K562 (cell line): ENCODE measurements around the gene TEX53. TPM values are rescaled to one million over a fixed set of nuclear protein-coding genes. Genes with fewer than 3 reads are reported as not detected.

Experiments used
- ATAC-seq: fragments of 200-7000 bp; cut with Tn5 transposase; 3 replicates; pipeline ENCODE4 v1.9.1; 2020; ENCODE audit warnings: moderate library complexity
- BruUV-seq: library from RNA; stranded (reverse); fragments of 400-500 nt; replicated peaks from 2 replicates; lab custom pipeline; 2021; lab: Mats Ljungman, UMichigan
- CTCF ChIA-PET: fragments of 300-600 bp; formaldehyde crosslinking; extraction: SDS; loops from one replicate; lab custom pipeline; 2021; ENCODE audit warnings: low intra/inter-chr PET ratio; lab: Yijun Ruan, JAX
- POLR2A ChIA-PET: fragments of 300-600, 350-650 bp; sonication (Branson Sonifier 250); formaldehyde crosslinking; extraction: SDS; loops from one replicate; lab custom pipeline; 2021; ENCODE audit warnings: antibody characterized with exemption, inconsistent platforms; lab: Yijun Ruan, JAX
- DNase-seq, 4 experiments: peaks; one replicate each; pipeline versions ENCODE4 v3.0.0 to v3.0.0-alpha.2; 2011 to 2018; ENCODE audit warnings: low spot score in 3 of 4, mixed read lengths in 3 of 4; ENCODE audit errors: extremely low read depth in 1 of 4
- FAIRE-seq: peaks from 2 replicates; lab custom pipeline; 2011; peaks lifted over from hg19 to GRCh38; lab: Jason Lieb, UNC
- H2AFZ ChIP-seq: 2 replicates; pipeline ENCODE4 v1.6.0; 2011; ENCODE audit warnings: low read depth, low read length, control low read depth, inconsistent platforms
- H3K27ac ChIP-seq: fragments of 200-600 bp; 3 replicates; pipeline ENCODE4 v1.8.0; 2011; ENCODE audit warnings: low read depth, mild to moderate bottlenecking, control low read depth, inconsistent platforms, low read length, moderate library complexity, mixed read lengths; ENCODE audit errors: extremely low read depth
- H3K27me3 ChIP-seq, 2 experiments: fragments of 300-600 bp in 1 of 2; 2 replicates in 1 of 2; 3 replicates in 1 of 2; pipeline versions ENCODE4 v1.6.0 to v1.8.0; 2011; ENCODE audit warnings: inconsistent platforms in 2 of 2, low read length in 2 of 2, mild to moderate bottlenecking in 1 of 2, mixed read lengths in 1 of 2, moderate library complexity in 1 of 2; ENCODE audit not compliant: control insufficient read depth in 2 of 2, insufficient read depth in 2 of 2
- H3K36me3 ChIP-seq: fragments of 300-600 bp; 3 replicates; pipeline ENCODE4 v1.8.0; 2011; ENCODE audit warnings: mild to moderate bottlenecking, low read length, inconsistent platforms; ENCODE audit not compliant: control insufficient read depth, insufficient read depth
- H3K4me1 ChIP-seq, 2 experiments: fragments of 200-600 bp in 1 of 2; replicated peaks in 1 of 2; 2 replicates in 1 of 2; 3 replicates in 1 of 2; pipeline versions ENCODE4 v1.5.1 to v1.8.0; 2011; ENCODE audit warnings: inconsistent platforms in 2 of 2, low read length in 2 of 2, mild to moderate bottlenecking in 1 of 2, mixed read lengths in 1 of 2, moderate library complexity in 1 of 2; ENCODE audit not compliant: control insufficient read depth in 2 of 2, insufficient read depth in 2 of 2
- H3K4me2 ChIP-seq: 2 replicates; pipeline ENCODE4 v1.6.1; 2011; ENCODE audit warnings: low read length, control low read depth, inconsistent platforms, mixed read lengths; ENCODE audit not compliant: insufficient read depth
- H3K4me3 ChIP-seq: fragments of 200-600 bp; sonication (generic), shearing (Covaris generic); 2 replicates; pipeline ENCODE4 v1.5.1; 2016; ENCODE audit warnings: control low read depth, inconsistent platforms
- H3K79me2 ChIP-seq: fragments of 200-600 bp; 3 replicates; pipeline ENCODE4 v1.8.0; 2011; ENCODE audit warnings: low read length, inconsistent platforms; ENCODE audit not compliant: control insufficient read depth, insufficient read depth
- H3K9ac ChIP-seq, 2 experiments: 2 replicates each; pipeline versions ENCODE4 v1.6.0 to v1.6.1; 2011; ENCODE audit warnings: low read depth in 2 of 2, low read length in 2 of 2, control low read depth in 1 of 2, inconsistent platforms in 1 of 2, mild to moderate bottlenecking in 1 of 2, mixed read lengths in 1 of 2; ENCODE audit not compliant: insufficient read depth in 1 of 2
- H3K9me1 ChIP-seq: one replicate; pipeline ENCODE4 v1.6.0; 2011; ENCODE audit warnings: inconsistent platforms, mild to moderate bottlenecking, low read length, moderate library complexity; ENCODE audit not compliant: control insufficient read depth, insufficient read depth
- H3K9me3 ChIP-seq: replicated peaks from 2 replicates; pipeline ENCODE4 v1.5.1; 2011; ENCODE audit warnings: low read depth, low read length, inconsistent platforms; ENCODE audit not compliant: control insufficient read depth, insufficient read depth
- H4K20me1 ChIP-seq: replicated peaks from 2 replicates; pipeline ENCODE4 v1.6.1; 2011; ENCODE audit warnings: low read length, inconsistent platforms, mixed read lengths; ENCODE audit not compliant: control insufficient read depth, insufficient read depth
- C11orf30 ChIP-seq: fragments of 450-650 bp; IDR thresholded peaks from 2 replicates; pipeline ENCODE4 v1.6.1; 2016; ENCODE audit warnings: low read depth, mild to moderate bottlenecking
- CREM ChIP-seq: IDR thresholded peaks from 2 replicates; pipeline ENCODE4 v1.6.1; 2014; ENCODE audit warnings: antibody characterized with exemption, low read depth
- GABPB2 ChIP-seq: fragments of 250-450 bp; sonication (Bioruptor Pico); conservative IDR thresholded peaks from 2 replicates; pipeline ENCODE4 v1.5.1; 2021; ENCODE audit warnings: mild to moderate bottlenecking
- GATA2 ChIP-seq: sonication (generic); formaldehyde crosslinking; IDR thresholded peaks from 2 replicates; pipeline ENCODE4 v1.4.0; 2020; ENCODE audit warnings: mild to moderate bottlenecking, missing genetic modification reagents
- MAFF ChIP-seq: IDR thresholded peaks from 2 replicates; pipeline ENCODE4 v1.6.1; 2012; ENCODE audit warnings: low read length, improper control_type of control experiment
- MAFG ChIP-seq: fragments of 450-650 bp; conservative IDR thresholded peaks from 2 replicates; pipeline ENCODE4 v1.6.1; 2016; ENCODE audit warnings: missing genetic modification characterization, missing compliant biosample characterization
- MAFK ChIP-seq: IDR thresholded peaks from 2 replicates; pipeline ENCODE4 v1.6.1; 2011; ENCODE audit warnings: low read length, improper control_type of control experiment
- NFRKB ChIP-seq: fragments of 450-650 bp; IDR thresholded peaks from 2 replicates; pipeline ENCODE4 v1.6.1; 2016; ENCODE audit warnings: low read depth
- RB1 ChIP-seq: fragments of 450-650 bp; IDR thresholded peaks from 2 replicates; pipeline ENCODE4 v1.6.1; 2017; ENCODE audit warnings: low read depth, mild to moderate bottlenecking
- TARDBP ChIP-seq: fragments of 450-650 bp; IDR thresholded peaks from 2 replicates; pipeline ENCODE4 v1.6.1; 2016
- ZFP36 ChIP-seq: fragments of 150-350 bp; IDR thresholded peaks from 2 replicates; pipeline ENCODE4 v1.6.1; 2018; ENCODE audit warnings: low read length, low read depth; ENCODE audit not compliant: partially characterized antibody
- ZNF316 ChIP-seq: fragments of 450-650 bp; IDR thresholded peaks from 2 replicates; pipeline ENCODE4 v1.6.1; 2016
- ZNF436 ChIP-seq: fragments of 250-450, 450-650 bp; sonication (Bioruptor Pico); formaldehyde crosslinking; IDR thresholded peaks from 2 replicates; pipeline ENCODE4 v1.7.0; 2020; ENCODE audit warnings: mild to moderate bottlenecking
- WGBS: fragments of 100-300 bp; shearing (Covaris generic); methylation state at CpG from one replicate; pipeline ENCODE4 v1.1.6; 2016; ENCODE audit warnings: low coverage, mixed read lengths; ENCODE audit not compliant: insufficient coverage; ENCODE audit errors: missing lambda C conversion rate; 5-methylcytosine and 5-hydroxymethylcytosine counted together
- in situ Hi-C: fragments of 300-500 bp; cut with MboI; formaldehyde crosslinking; loops from 4 replicates; pipeline ENCODE4 v1.15.0; 2018; ENCODE audit warnings: inconsistent platforms, mixed read lengths
- intact Hi-C: fragments of 100-400 bp; cut with micrococcal nuclease; formaldehyde crosslinking; loops from 2 replicates; pipeline ENCODE4 v1.14.2; 2022
- polyA plus RNA-seq, 8 experiments: library from polyadenylated mRNA; depleted of rRNA in 4 of 8; stranded (reverse) in 5 of 8; unstranded in 3 of 8; fragments of >200 nt; fragmentation: Nextera tagmentation in 2 of 8; fragmentation: Illumina TruSeq in 1 of 8; extraction: Ambion mirVana in 2 of 8; extraction: Trizol in 1 of 8; gene quantifications; 2 replicates each; pipeline versions ENCODE4 v1.2.1 to v1.2.3, GENCODE V29; 2011 to 2014; ENCODE audit warnings: inconsistent platforms in 1 of 8, missing spikeins in 1 of 8
- total RNA-seq, 7 experiments: library from RNA; depleted of rRNA in 6 of 7; stranded (reverse); fragments of >200 nt in 6 of 7; fragmentation: Illumina TruSeq in 2 of 7; extraction: Trizol in 2 of 7; gene quantifications; 2 replicates each; pipeline versions ENCODE4 v1.2.1 to v1.2.3, GENCODE V29; 2011 to 2021; ENCODE audit warnings: low replicate concordance in 1 of 7

Gene TEX53
- total and polyA plus RNA-seq, 9 of the 15 experiments (the other 6 are each of a cell fraction or from before 2014, with no cell fraction given), result not detected

DNA sequence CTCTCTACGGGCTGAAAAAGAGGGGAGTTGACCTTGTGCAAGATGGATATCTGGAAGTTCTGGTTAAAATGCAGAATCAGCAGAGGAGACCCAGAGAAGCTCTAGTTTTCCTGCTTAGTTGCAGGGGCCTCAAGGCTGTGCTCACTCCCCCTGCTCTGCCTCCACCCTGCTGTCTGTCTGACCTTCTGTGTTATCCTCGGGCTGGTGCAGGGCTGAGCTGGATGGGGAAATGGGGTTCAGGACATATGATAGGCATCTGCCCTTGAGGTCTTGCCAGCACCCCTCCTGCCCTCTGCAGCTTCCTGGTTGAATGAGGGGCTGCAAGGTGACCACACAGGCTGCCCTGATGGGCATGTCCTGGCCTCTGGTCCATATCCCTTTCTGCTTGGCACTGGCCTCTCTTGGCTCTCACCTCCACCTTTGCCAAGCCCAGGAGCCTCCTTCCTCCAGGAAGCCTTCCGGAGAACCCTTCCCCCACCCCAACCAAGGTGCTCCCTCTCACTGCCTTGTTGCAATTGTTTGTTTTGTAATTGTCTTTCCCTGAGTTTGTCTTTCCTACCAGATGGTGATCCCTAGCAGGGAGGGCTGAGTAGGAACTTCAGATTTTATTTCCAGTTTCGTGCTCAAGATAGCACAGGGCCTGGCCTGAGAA lies 45.2 kb downstream of the TEX53 start:
- H2AFZ ChIP-seq, result peak overlapping the region; percentile 97
- no peak for TF ChIP-seq TARDBP
- TF ChIP-seq CREM, result no peak
- peak; percentile 62 for TF ChIP-seq MAFG
- 0 out of 2 replicates have a peak, but pooled peaks have one; percentile 47 for TF ChIP-seq ZNF436 (CRISPR knock-in tag)
- TF ChIP-seq GATA2 (CRISPR knock-in tag), result 0 out of 2 replicates have a peak, but pooled peaks have one; percentile 16
- 0 out of 2 replicates have a peak, but pooled peaks have one; percentile 46 for TF ChIP-seq MAFK
- peak; percentile 66; the same call in 1 of the 2 replicates for TF ChIP-seq C11orf30
- peak; percentile 86 for TF ChIP-seq ZFP36
- TF ChIP-seq NFRKB, result no peak
- TF ChIP-seq RB1, result no peak
- no peak for TF ChIP-seq GABPB2 (CRISPR knock-in tag)
- peak; percentile 79 for TF ChIP-seq ZNF316
- peak; percentile 29; the same call in 1 of the 2 replicates for TF ChIP-seq MAFF
- ChIA-PET CTCF (interaction anchor here (0.6 kb wide), 1 partner anchor 237 kb away, joined by 3 read pairs; no protein-coding TSS in a partner anchor), POLR2A (interaction anchor here (0.7 to 3.5 kb wide), 11 partner anchors 8 to 1745 kb away, joined by 3 to 23 read pairs (median 4); partner anchors contain the start of genes ATP6V1G1 and WHRN)
- FAIRE-seq (no peak), DNase-seq (peak in 1 of 4 experiments; percentile 30), ATAC-seq (peak; percentile 11)
- H3K4me3 ChIP-seq, result peak overlapping the region; percentile 72
- peaks cover 21 to 23% of the 10 kb centered on the region in 2 experiments for H3K4me1 ChIP-seq
- H3K79me2 ChIP-seq, result peaks cover 48% of the 10 kb centered on the region
- H3K9ac ChIP-seq, result peak overlapping the region; percentile 77 to 95
- intact Hi-C loops, result loop anchor here (2.0 kb wide), 1 partner anchor 74 kb away; no protein-coding TSS in a partner anchor
- WGBS, result 23% methylated on average over 4 of the region's 4 CpGs
- BruUV-seq, result TSS peak; percentile 39
- in situ Hi-C loops, result no loop called here
- H3K9me1 ChIP-seq, result no peaks in the 10 kb centered on the region
- no peaks in the 10 kb centered on the region for H4K20me1 ChIP-seq
- H3K36me3 ChIP-seq, result 0 out of 3 replicates have a peak, but pooled peaks cover under 1% of the 10 kb centered on the region
- peaks cover under 1% of the 10 kb centered on the region; the same call in 1 of the 2 replicates for H3K9me3 ChIP-seq
- H3K4me2 ChIP-seq, result peak overlapping the region; percentile 95
- peak overlapping the region; percentile 91; the same call in 2 of the 3 replicates for H3K27ac ChIP-seq
- H3K27me3 ChIP-seq, result no peaks in the 10 kb centered on the region
